NCI-H774 (cell line): ENCODE results near the gene EPHB6.

Experiments used
- DNase-seq: peaks from one replicate; lab custom pipeline; 2025; lab: John Stamatoyannopoulos, UW

The EPHB6 gene

DNA sequence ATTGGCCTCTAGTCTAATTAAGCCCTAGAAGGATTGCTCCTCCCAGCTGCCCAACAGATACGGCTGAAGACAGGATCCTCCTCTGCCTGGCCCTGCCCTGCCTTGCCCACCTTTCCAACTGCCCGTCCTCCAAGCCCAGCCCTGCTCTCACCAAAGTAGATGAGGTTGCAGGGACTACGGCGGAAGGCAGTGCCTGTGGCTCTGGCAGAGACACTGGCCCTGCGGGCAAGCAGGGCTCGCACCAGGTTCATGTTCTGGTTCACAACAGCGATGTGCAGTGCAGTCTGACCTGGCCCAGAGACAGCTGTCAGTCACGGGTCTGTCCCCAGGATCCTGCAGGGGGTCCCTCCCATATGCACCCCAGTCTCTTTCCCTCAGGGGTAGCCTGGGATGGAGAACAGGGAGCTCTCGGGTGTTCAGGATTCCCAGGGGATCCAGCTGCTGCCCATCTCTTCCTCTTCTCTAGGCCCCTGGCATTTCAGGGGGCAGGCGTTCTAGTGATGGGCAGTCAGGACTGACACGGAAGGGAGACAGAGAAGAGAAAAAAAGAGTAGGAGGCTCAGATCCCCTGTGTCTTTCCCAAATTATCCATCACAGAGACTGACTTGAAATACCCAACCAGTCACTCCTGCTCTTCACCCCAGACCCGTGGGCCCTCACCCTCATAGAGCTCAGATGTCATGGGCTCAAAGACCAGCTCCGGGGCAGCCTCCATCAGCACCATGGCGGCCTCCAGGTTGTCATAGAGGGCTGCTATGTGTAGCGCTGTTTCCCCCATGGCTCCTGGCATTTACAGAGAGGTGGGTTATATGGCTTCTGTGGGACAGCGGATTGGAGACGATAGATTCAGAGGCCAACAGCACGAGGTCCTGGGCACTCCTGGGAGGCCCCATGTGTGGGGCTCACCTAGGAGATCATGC, 22.4 kb downstream of the EPHB6 start:
- no peak for DNase-seq

DNA sequence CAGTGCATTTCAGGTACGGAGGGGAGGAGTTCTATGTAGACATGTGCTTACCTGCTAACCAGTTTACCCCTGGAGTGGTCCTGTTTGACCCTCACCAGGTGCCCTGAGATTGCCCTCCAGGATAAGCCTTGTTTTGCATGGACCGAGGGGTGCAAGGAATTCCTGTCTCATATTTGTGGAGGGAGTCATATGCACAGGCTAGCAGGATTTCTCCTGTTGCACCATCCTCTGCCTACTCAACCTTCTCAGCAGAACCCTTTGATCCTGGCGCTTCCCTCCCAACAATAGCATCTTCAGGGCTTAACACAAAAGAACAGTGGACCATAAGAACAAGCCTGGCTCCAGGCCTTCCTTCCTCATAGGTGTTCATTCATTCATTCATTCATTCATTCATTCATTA, 23.4 kb downstream of the EPHB6 start:
- no peak for DNase-seq

DNA sequence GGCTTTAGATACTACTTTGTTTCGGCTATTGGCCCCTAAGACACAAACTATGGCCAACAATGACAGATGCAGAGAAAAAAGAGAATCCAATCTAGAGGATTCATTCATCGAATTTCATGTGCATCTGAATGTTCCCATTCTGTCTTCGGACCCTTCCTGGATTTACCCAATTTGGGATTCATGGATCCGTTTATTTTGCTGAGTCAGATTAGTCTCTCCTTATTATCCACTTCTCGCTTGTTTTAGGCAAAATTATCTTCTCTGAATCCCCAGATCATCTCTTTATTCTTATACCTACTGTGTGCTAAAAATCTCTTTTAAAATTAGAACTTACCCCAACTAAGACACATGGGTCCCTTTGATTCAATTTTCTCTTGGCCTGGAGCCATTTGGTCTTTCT, 24.2 kb downstream of the EPHB6 start:
- DNase-seq, result no peak

GRCh38 chr7:142880876-142881505, 26.1 kb downstream of the EPHB6 start:
- no peak for DNase-seq

GRCh38 chr7:142881586-142882337, 26.9 kb downstream of the EPHB6 start:
- no peak for DNase-seq

DNA sequence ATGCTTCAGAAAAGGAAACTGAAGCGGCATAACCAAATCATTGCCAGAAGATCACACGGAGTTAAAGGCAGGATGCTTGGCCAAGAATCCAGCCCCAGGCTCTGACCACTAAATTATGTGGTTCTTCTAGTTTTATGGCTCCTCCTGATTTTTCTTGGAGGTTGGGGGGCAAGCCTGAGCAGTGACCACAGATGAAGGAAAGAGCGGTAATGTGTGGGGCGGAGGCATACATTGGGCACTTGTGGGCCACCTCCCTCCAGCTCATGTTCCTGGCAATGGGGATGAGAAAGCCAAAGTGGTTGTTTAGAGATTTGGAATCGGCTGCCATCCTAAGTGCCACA, 27.4 kb downstream of the EPHB6 start:
- DNase-seq, result no peak

- no peak for DNase-seq
Observed at GRCh38 chr7:142883145-142883544, 28.3 kb downstream of the EPHB6 start.

- DNase-seq, result no peak
Observed at GRCh38 chr7:142883571-142884285, 28.9 kb downstream of the EPHB6 start.

- no peak for DNase-seq
Observed at GRCh38 chr7:142884286-142884640, 29.4 kb downstream of the EPHB6 start.

- no peak for DNase-seq
Observed at GRCh38 chr7:142885311-142886230, 30.7 kb downstream of the EPHB6 start, which contains the start of gene TRPV6. Gene TRPV6, minus strand, starts transcription at chr7:142885745.

- DNase-seq, result no peak
Observed at GRCh38 chr7:142886866-142887265, 32.0 kb downstream of the EPHB6 start.

DNA sequence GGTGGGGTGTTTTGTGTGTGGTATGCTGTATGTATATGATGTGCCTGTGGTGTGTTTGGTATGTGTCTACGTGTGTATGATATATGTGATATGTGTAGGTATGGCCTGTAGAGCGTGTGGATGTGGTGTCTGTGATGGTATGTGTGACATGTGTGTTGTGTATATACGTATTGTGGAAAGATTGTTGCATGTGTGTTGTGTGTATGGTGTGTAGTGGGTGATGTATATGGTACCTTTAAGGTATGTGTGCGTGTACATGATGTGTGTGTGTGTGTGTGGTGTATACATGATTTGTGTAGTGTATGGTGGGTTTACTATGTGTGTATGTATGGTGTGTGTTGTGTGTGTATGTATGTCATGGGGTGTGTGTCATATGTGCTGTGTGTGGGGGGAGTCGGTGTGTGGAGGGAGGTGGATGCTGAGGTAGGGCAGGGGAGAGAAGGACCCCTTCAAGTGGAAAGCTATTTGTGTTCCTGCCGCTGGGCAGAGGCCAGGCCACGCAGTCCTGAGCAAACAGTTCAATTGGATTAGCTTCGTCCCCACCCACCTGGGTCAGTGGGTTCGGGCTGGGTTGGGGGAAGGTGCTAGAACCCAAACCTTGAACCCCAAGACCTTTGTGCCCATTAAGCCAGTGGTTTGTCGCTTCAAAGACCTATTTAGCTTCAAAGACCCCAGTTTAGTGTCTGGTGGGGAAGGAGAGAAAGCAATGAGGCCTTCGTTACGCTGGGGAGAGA, 32.6 kb downstream of the EPHB6 start:
- no peak for DNase-seq

- DNase-seq, result no peak
Observed at GRCh38 chr7:142889816-142890215, 34.9 kb downstream of the EPHB6 start.

GRCh38 chr7:142890874-142891485, 36.1 kb downstream of the EPHB6 start:
- no peak for DNase-seq

- no peak for DNase-seq
Observed at GRCh38 chr7:142891490-142892082, 36.7 kb downstream of the EPHB6 start.

GRCh38 chr7:142892951-142893350, 38.1 kb downstream of the EPHB6 start:
- DNase-seq, result no peak

- no peak for DNase-seq
Observed at GRCh38 chr7:142894112-142894984, 39.5 kb downstream of the EPHB6 start.

- no peak for DNase-seq
Observed at GRCh38 chr7:142894985-142895593, 40.2 kb downstream of the EPHB6 start.
